HepG2 (cell line): ENCODE data around the gene BABAM2. TPM values are rescaled to one million over a fixed set of nuclear protein-coding genes. Genes with fewer than 3 reads are reported as not detected.

ENCODE experiments used
- ELF1 ChIP-seq: sonication (generic); formaldehyde crosslinking; IDR thresholded peaks from 2 replicates; pipeline ENCODE4 v1.4.0; 2020; ENCODE audit warnings: missing genetic modification reagents
- ELF4 ChIP-seq: sonication (generic); formaldehyde crosslinking; IDR thresholded peaks from 2 replicates; pipeline ENCODE4 v1.5.0; 2020; ENCODE audit warnings: missing genetic modification reagents, mild to moderate bottlenecking, moderate library complexity, borderline replicate concordance
- FOXA1 ChIP-seq, 2 experiments: fragments of 450-650 bp in 1 of 2; sonication (generic) in 1 of 2; formaldehyde crosslinking in 1 of 2; IDR thresholded peaks; 2 replicates each; pipeline versions ENCODE4 v1.4.0 to v1.6.1; 2016 to 2020; ENCODE audit warnings: missing genetic modification reagents in 1 of 2
- FUBP1 ChIP-seq: sonication (generic); formaldehyde crosslinking; IDR thresholded peaks from 2 replicates; pipeline ENCODE4 v1.5.1; 2020; ENCODE audit warnings: missing genetic modification reagents, mild to moderate bottlenecking, borderline replicate concordance
- GPBP1L1 ChIP-seq: sonication (generic); formaldehyde crosslinking; IDR thresholded peaks from 2 replicates; pipeline ENCODE4 v1.5.0; 2020; ENCODE audit warnings: mild to moderate bottlenecking, missing genetic modification reagents
- MAX ChIP-seq: IDR thresholded peaks from 2 replicates; pipeline ENCODE4 v1.6.1; 2012; ENCODE audit warnings: inconsistent platforms
- RARA ChIP-seq: IDR thresholded peaks from 2 replicates; pipeline ENCODE4 v1.6.1; 2016; ENCODE audit warnings: missing genetic modification reagents, missing compliant biosample characterization
- SP140L ChIP-seq: sonication (generic); formaldehyde crosslinking; IDR thresholded peaks from 2 replicates; pipeline ENCODE4 v1.4.0; 2020; ENCODE audit warnings: missing genetic modification reagents, borderline replicate concordance
- TFAP4 ChIP-seq: sonication (generic); IDR thresholded peaks from 2 replicates; pipeline ENCODE4 v1.6.1; 2016; ENCODE audit warnings: low read depth, borderline replicate concordance
- TRIM24 ChIP-seq: sonication (generic); formaldehyde crosslinking; IDR thresholded peaks from 2 replicates; pipeline ENCODE4 v1.8.0; 2022; ENCODE audit warnings: mild to moderate bottlenecking, missing genetic modification reagents
- ZNF234 ChIP-seq: sonication (generic); formaldehyde crosslinking; conservative IDR thresholded peaks from 2 replicates; pipeline ENCODE4 v1.5.1; 2020; ENCODE audit warnings: mild to moderate bottlenecking, missing genetic modification reagents
- ZNF292 ChIP-seq: sonication (generic); formaldehyde crosslinking; IDR thresholded peaks from 2 replicates; pipeline ENCODE4 v1.8.1; 2022; ENCODE audit warnings: mild to moderate bottlenecking, low read depth, missing genetic modification reagents, borderline replicate concordance
- ZNF367 ChIP-seq: sonication (generic); formaldehyde crosslinking; IDR thresholded peaks from 2 replicates; pipeline ENCODE4 v1.4.0; 2020; ENCODE audit warnings: missing genetic modification reagents, borderline replicate concordance
- ZNF446 ChIP-seq: sonication (generic); formaldehyde crosslinking; IDR thresholded peaks from 2 replicates; pipeline ENCODE4 v1.5.0; 2020; ENCODE audit warnings: mild to moderate bottlenecking, missing genetic modification reagents
- ZNF512B ChIP-seq: sonication (generic); formaldehyde crosslinking; IDR thresholded peaks from 2 replicates; pipeline ENCODE4 v1.5.1; 2020; ENCODE audit warnings: missing genetic modification reagents, mild to moderate bottlenecking, borderline replicate concordance
- ZNF660 ChIP-seq: sonication (generic); formaldehyde crosslinking; IDR thresholded peaks from 2 replicates; pipeline ENCODE4 v1.5.1; 2020; ENCODE audit warnings: mild to moderate bottlenecking, low read depth, missing genetic modification reagents, borderline replicate concordance
- ZNF7 ChIP-seq: IDR thresholded peaks from 2 replicates; pipeline ENCODE4 v1.6.1; 2016; ENCODE audit warnings: missing biosample characterization, missing genetic modification reagents
- polyA plus RNA-seq, 8 experiments: library from polyadenylated mRNA; depleted of rRNA in 3 of 8; stranded (reverse) in 7 of 8; unstranded in 1 of 8; fragments of >200 nt; fragmentation: Illumina TruSeq in 4 of 8; extraction: Trizol in 4 of 8; gene quantifications; 2 replicates each; pipeline versions ENCODE4 v1.2.1 to v1.2.3, GENCODE V29; 2011 to 2016; ENCODE audit warnings: low read depth in 4 of 8, missing spikeins in 1 of 8, mixed read lengths in 1 of 8; ENCODE audit not compliant: insufficient read depth in 1 of 8
- total RNA-seq, 5 experiments: library from RNA; depleted of rRNA; stranded (reverse); fragments of >200 nt; fragmentation: Illumina TruSeq; extraction: Trizol; gene quantifications; 2 replicates each; pipeline ENCODE4 v1.2.3, GENCODE V29; 2016; ENCODE audit warnings: low read depth in 1 of 5
- TF ChIP-seq, protein P1 (sequence below): fragments of 450-650 bp; IDR thresholded peaks from 2 replicates; pipeline ENCODE4 v1.6.1; 2017
- TF ChIP-seq, protein P2 (sequence below): sonication (generic); formaldehyde crosslinking; IDR thresholded peaks from 2 replicates; pipeline ENCODE4 v1.4.0; 2020; ENCODE audit warnings: mild to moderate bottlenecking, low read depth, missing genetic modification reagents

BABAM2 gene
- total and polyA plus RNA-seq, 2 of the 13 experiments (the other 11 are each of a cell fraction or from before 2014, with no cell fraction given), result 24.9 to 28.0 TPM

- TF ChIP-seq FOXA1 (IDR thresholded peaks at IDR 0.05), result no peak
- TF ChIP-seq FOXA1 (CRISPR knock-in tag; IDR thresholded peaks at IDR 0.05), result 0 out of 2 replicates have a peak, but pooled peaks have one; percentile 24
- TF ChIP-seq RARA (CRISPR knock-in tag), result peak; percentile 63
- peak; percentile 47; the same call in 1 of the 2 replicates for TF ChIP-seq TFAP4
- TF ChIP-seq ELF1 (CRISPR knock-in tag), result peak; percentile 43; the same call in 1 of the 2 replicates
- TF ChIP-seq ZNF7 (CRISPR knock-in tag), result no peak
- 0 out of 2 replicates have a peak, but pooled peaks have one; percentile 49 for TF ChIP-seq SP140L (CRISPR knock-in tag)
- TF ChIP-seq, protein P1, sequence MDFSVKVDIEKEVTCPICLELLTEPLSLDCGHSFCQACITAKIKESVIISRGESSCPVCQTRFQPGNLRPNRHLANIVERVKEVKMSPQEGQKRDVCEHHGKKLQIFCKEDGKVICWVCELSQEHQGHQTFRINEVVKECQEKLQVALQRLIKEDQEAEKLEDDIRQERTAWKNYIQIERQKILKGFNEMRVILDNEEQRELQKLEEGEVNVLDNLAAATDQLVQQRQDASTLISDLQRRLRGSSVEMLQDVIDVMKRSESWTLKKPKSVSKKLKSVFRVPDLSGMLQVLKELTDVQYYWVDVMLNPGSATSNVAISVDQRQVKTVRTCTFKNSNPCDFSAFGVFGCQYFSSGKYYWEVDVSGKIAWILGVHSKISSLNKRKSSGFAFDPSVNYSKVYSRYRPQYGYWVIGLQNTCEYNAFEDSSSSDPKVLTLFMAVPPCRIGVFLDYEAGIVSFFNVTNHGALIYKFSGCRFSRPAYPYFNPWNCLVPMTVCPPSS, result no peak
- TF ChIP-seq MAX, result no peak
- no peak for TF ChIP-seq ZNF292
- TF ChIP-seq ZNF234 (CRISPR knock-in tag), result no peak
- no peak for TF ChIP-seq FUBP1 (CRISPR knock-in tag)
- no peak for TF ChIP-seq ZNF367 (CRISPR knock-in tag)
- TF ChIP-seq ZNF660 (CRISPR knock-in tag), result no peak
- TF ChIP-seq GPBP1L1 (CRISPR knock-in tag), result no peak
- no peak for TF ChIP-seq ZNF446 (CRISPR knock-in tag)
- TF ChIP-seq, protein P2, sequence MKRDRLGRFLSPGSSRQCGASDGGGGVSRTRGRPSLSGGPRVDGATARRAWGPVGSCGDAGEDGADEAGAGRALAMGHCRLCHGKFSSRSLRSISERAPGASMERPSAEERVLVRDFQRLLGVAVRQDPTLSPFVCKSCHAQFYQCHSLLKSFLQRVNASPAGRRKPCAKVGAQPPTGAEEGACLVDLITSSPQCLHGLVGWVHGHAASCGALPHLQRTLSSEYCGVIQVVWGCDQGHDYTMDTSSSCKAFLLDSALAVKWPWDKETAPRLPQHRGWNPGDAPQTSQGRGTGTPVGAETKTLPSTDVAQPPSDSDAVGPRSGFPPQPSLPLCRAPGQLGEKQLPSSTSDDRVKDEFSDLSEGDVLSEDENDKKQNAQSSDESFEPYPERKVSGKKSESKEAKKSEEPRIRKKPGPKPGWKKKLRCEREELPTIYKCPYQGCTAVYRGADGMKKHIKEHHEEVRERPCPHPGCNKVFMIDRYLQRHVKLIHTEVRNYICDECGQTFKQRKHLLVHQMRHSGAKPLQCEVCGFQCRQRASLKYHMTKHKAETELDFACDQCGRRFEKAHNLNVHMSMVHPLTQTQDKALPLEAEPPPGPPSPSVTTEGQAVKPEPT (CRISPR knock-in tag), result no peak
- no peak for TF ChIP-seq ZNF512B (CRISPR knock-in tag)
- TF ChIP-seq TRIM24, result no peak
- TF ChIP-seq ELF4 (CRISPR knock-in tag), result no peak
These were observed 120.8 kb downstream of the BABAM2 start (continued) for GRCh38 chr2:28011322-28011737.
